ENCODE data around the gene IRS1. TPM values are rescaled to one million over a fixed set of nuclear protein-coding genes. Genes with fewer than 3 reads are reported as not detected.
A peak's percentile ranks its signal among the peaks of the same experiment; 100 is the strongest.

Gene IRS1
- total and polyA plus RNA-seq, 2 experiments from 2014 or later: 10.9 to 25.6 TPM

GRCh38 chr2:226725126-226725860 lies 74.3 kb downstream of the IRS1 start:
- no peaks in the 10 kb centered on the region for H3K9me2 ChIP-seq (replicated peaks; ENCODE audit: insufficient read depth)
- no peaks in the 10 kb centered on the region for H3K9me3 ChIP-seq (ENCODE audit: low read depth)
- peak overlapping the region; percentile 55 for H3K4me2 ChIP-seq
- peak overlapping the region; percentile 59 for H3K27ac ChIP-seq
- WGBS (ENCODE audit: low lambda C conversion rate, missing lambda C conversion rate): 28% methylated on average over 10 of the region's 10 CpGs
- H3K4me1 ChIP-seq (ENCODE audit: insufficient read depth): peaks cover 18% of the 10 kb centered on the region
- H3K4me3 ChIP-seq: no peak overlapping the region
- H4K20me1 ChIP-seq (ENCODE audit: insufficient read depth, poor library complexity, severe bottlenecking): no peaks in the 10 kb centered on the region
- H3K79me2 ChIP-seq: no peaks in the 10 kb centered on the region
- DNase-seq (ENCODE audit: low spot score): peak; percentile 28
- H2AFZ ChIP-seq: no peak overlapping the region
- TF ChIP-seq EZH2phosphoT487 (IDR thresholded peaks at IDR 0.05; ENCODE audit: low read depth, severe bottlenecking, unreplicated experiment): no peak
- TF ChIP-seq EZH2 (IDR thresholded peaks at IDR 0.05; ENCODE audit: borderline replicate concordance): no peak
- TF ChIP-seq CTCF (IDR thresholded peaks at IDR 0.05; ENCODE audit: poor library complexity): no peak
- no peaks in the 10 kb centered on the region for H3K27me3 ChIP-seq
- H3K36me3 ChIP-seq (replicated peaks; ENCODE audit: insufficient read depth, low read depth): no peaks in the 10 kb centered on the region

- H3K4me3 ChIP-seq: no peak overlapping the region
- TF ChIP-seq EZH2 (IDR thresholded peaks at IDR 0.05; ENCODE audit: borderline replicate concordance): no peak
- no peak for TF ChIP-seq CTCF (IDR thresholded peaks at IDR 0.05; ENCODE audit: poor library complexity)
- TF ChIP-seq EZH2phosphoT487 (IDR thresholded peaks at IDR 0.05; ENCODE audit: low read depth, severe bottlenecking, unreplicated experiment): no peak
- no peak overlapping the region for H3K4me2 ChIP-seq
- H4K20me1 ChIP-seq (ENCODE audit: insufficient read depth, poor library complexity, severe bottlenecking): no peaks in the 10 kb centered on the region
- 36% methylated on average over 5 of the region's 5 CpGs for WGBS (ENCODE audit: low lambda C conversion rate, missing lambda C conversion rate)
- no peaks in the 10 kb centered on the region for H3K79me2 ChIP-seq
- no peaks in the 10 kb centered on the region for H3K36me3 ChIP-seq (replicated peaks; ENCODE audit: insufficient read depth, low read depth)
- no peaks in the 10 kb centered on the region for H3K9me3 ChIP-seq (ENCODE audit: low read depth)
- H3K27me3 ChIP-seq: no peaks in the 10 kb centered on the region
- H3K4me1 ChIP-seq (ENCODE audit: insufficient read depth): peaks cover 13% of the 10 kb centered on the region
- no peak overlapping the region for H2AFZ ChIP-seq
- no peaks in the 10 kb centered on the region for H3K9me2 ChIP-seq (replicated peaks; ENCODE audit: insufficient read depth)
- DNase-seq (ENCODE audit: low spot score): peak; percentile 32
- no peak overlapping the region for H3K27ac ChIP-seq
Observed at GRCh38 chr2:226721541-226721940, 78.1 kb downstream of the IRS1 start.

- Histone ChIP-seq H3K4me2 (no peak overlapping the region), H4K20me1 (ENCODE audit: insufficient read depth, poor library complexity, severe bottlenecking) (no peaks in the 10 kb centered on the region), H3K79me2 (no peaks in the 10 kb centered on the region), H3K36me3 (replicated peaks; ENCODE audit: insufficient read depth, low read depth) (no peaks in the 10 kb centered on the region), H3K27ac (no peak overlapping the region), H3K9me2 (replicated peaks; ENCODE audit: insufficient read depth) (no peaks in the 10 kb centered on the region), H3K27me3 (no peaks in the 10 kb centered on the region), H2AFZ (no peak overlapping the region), H3K9me3 (ENCODE audit: low read depth) (no peaks in the 10 kb centered on the region), H3K4me3 (no peak overlapping the region), H3K4me1 (ENCODE audit: insufficient read depth) (peaks cover 7% of the 10 kb centered on the region)
- peak; percentile 24 for DNase-seq (ENCODE audit: low spot score)
- WGBS (ENCODE audit: low lambda C conversion rate, missing lambda C conversion rate): 46% methylated on average over 5 of the region's 5 CpGs
- no peak for TF ChIP-seq EZH2phosphoT487 (IDR thresholded peaks at IDR 0.05; ENCODE audit: low read depth, severe bottlenecking, unreplicated experiment)
- no peak for TF ChIP-seq EZH2 (IDR thresholded peaks at IDR 0.05; ENCODE audit: borderline replicate concordance)
- TF ChIP-seq CTCF (IDR thresholded peaks at IDR 0.05; ENCODE audit: poor library complexity): no peak
Observed at GRCh38 chr2:226720948-226721347, 78.7 kb downstream of the IRS1 start.

Data from hepatocyte (in vitro differentiated cells).